OCI-LY3 (cell line): Measurements from ENCODE around the gene TUBA4A.

Source experiments
- CTCF ChIP-seq: fragments of 200-600, 300-600 bp; sonication (generic); IDR thresholded peaks from 2 replicates; pipeline ENCODE4 v1.5.1; 2014; ENCODE audit warnings: antibody characterized with exemption, low read length, low read depth
- EZH2phosphoT487 ChIP-seq: fragments of 200-600 bp; shearing (Covaris generic); IDR thresholded peaks from 2 replicates; pipeline ENCODE4 v1.6.1; 2018; ENCODE audit warnings: antibody characterized with exemption, mixed run types, low read depth

DNA sequence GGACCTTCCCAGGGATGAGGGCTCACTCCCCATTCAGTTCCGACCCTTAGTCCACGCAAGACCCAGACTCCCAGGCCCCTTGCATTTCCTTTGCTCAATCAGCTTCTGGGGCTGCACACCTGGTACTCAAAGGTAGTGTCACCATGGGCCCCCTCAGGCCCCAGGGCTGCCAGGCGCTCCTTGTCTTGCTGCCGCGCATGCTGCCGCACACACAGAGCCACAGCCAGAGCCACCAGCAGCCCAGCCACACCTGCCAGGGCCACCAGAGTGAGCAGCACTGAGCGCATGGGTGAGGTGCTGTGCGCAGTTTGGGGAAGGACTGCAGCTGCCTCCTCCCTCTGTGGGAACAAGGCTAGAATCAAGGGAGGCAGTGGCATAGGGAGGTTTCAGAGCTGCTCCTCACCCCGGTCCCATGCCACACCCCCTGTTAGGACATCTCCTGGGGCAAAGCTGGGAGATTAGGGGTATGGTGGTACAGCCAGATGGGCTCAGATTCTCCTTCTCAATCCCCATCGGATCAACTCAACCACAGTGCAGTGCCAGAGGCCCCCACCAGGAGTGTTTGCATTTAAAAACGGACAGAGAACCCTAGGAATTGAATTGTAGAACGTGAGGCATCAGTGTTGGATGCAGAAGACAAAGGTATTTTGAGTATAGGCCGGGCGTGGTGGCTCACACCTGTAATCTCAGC, 44.2 kb upstream of the TUBA4A start:
- TF ChIP-seq CTCF (no peak), EZH2phosphoT487 (no peak)
